Astrocyte (in vitro differentiated cells and primary cell): Measurements from ENCODE around the gene NR1D1. TPM values are rescaled to one million over a fixed set of nuclear protein-coding genes. Genes with fewer than 3 reads are reported as not detected.

Experiments
- DNase-seq: peaks from one replicate; pipeline ENCODE4 v3.0.0-alpha.2; 2010; ENCODE audit warnings: low read depth
- FAIRE-seq: peaks from 2 replicates; lab custom pipeline; 2011; peaks lifted over from hg19 to GRCh38; lab: Jason Lieb, UNC
- H2AFZ ChIP-seq: 2 replicates; pipeline ENCODE4 v1.6.0; 2012; ENCODE audit warnings: low read depth, low read length, inconsistent platforms
- H3K27ac ChIP-seq: 2 replicates; pipeline ENCODE4 v1.5.1; 2011; ENCODE audit warnings: low read depth, low read length, inconsistent platforms
- H3K27me3 ChIP-seq: 2 replicates; pipeline ENCODE4 v1.6.0; 2011; ENCODE audit warnings: low read length, inconsistent platforms; ENCODE audit not compliant: insufficient read depth
- H3K36me3 ChIP-seq: 2 replicates; pipeline ENCODE4 v1.5.1; 2011; ENCODE audit warnings: low read length, inconsistent platforms; ENCODE audit not compliant: insufficient read depth
- H3K4me1 ChIP-seq: 2 replicates; pipeline ENCODE4 v1.5.1; 2011; ENCODE audit warnings: low read length, inconsistent platforms; ENCODE audit not compliant: insufficient read depth
- H3K4me2 ChIP-seq: 2 replicates; pipeline ENCODE4 v1.6.0; 2012; ENCODE audit warnings: low read length, inconsistent platforms
- H3K4me3 ChIP-seq: 2 replicates; pipeline ENCODE4 v1.5.1; 2011; ENCODE audit warnings: low read depth, mild to moderate bottlenecking, low read length, inconsistent platforms; ENCODE audit not compliant: insufficient read depth
- H3K79me2 ChIP-seq: 2 replicates; pipeline ENCODE4 v1.6.0; 2012; ENCODE audit warnings: mild to moderate bottlenecking, low read length, inconsistent platforms; ENCODE audit not compliant: insufficient read depth
- H3K9ac ChIP-seq: 2 replicates; pipeline ENCODE4 v1.6.0; 2012; ENCODE audit warnings: mild to moderate bottlenecking, low read length, inconsistent platforms
- H3K9me3 ChIP-seq: 2 replicates; pipeline ENCODE4 v1.5.1; 2012; ENCODE audit warnings: low read depth, mild to moderate bottlenecking, low read length, inconsistent platforms; ENCODE audit not compliant: insufficient read depth
- H4K20me1 ChIP-seq: 2 replicates; pipeline ENCODE4 v1.6.0; 2012; ENCODE audit warnings: low read length, inconsistent platforms; ENCODE audit not compliant: insufficient read depth
- H3K27ac Mint-ChIP-seq: one replicate; pipeline ENCODE4 v1.8.0; 2021; ENCODE audit warnings: mild to moderate bottlenecking, mixed read lengths; ENCODE audit not compliant: unreplicated experiment
- H3K27me3 Mint-ChIP-seq: one replicate; pipeline ENCODE4 v1.8.0; 2021; ENCODE audit warnings: low read depth, mixed read lengths; ENCODE audit not compliant: unreplicated experiment
- H3K36me3 Mint-ChIP-seq: one replicate; pipeline ENCODE4 v1.8.0; 2021; ENCODE audit warnings: low read depth, mixed read lengths; ENCODE audit not compliant: unreplicated experiment
- H3K4me1 Mint-ChIP-seq: one replicate; pipeline ENCODE4 v1.8.0; 2021; ENCODE audit warnings: low read depth, mixed read lengths; ENCODE audit not compliant: unreplicated experiment
- H3K4me3 Mint-ChIP-seq: one replicate; pipeline ENCODE4 v1.8.0; 2021; ENCODE audit warnings: mild to moderate bottlenecking, moderate library complexity, mixed read lengths; ENCODE audit not compliant: unreplicated experiment
- H3K9me3 Mint-ChIP-seq: one replicate; pipeline ENCODE4 v1.8.0; 2021; ENCODE audit warnings: mild to moderate bottlenecking, mixed read lengths; ENCODE audit not compliant: unreplicated experiment
- CTCF ChIP-seq: IDR thresholded peaks from 2 replicates; pipeline ENCODE4 v1.5.1; 2011; ENCODE audit warnings: low read depth, mild to moderate bottlenecking, inconsistent platforms, low read length, moderate library complexity; ENCODE audit not compliant: insufficient read depth
- EZH2 ChIP-seq: IDR thresholded peaks from 2 replicates; pipeline ENCODE4 v1.6.1; 2012; ENCODE audit warnings: mild to moderate bottlenecking, low read length, inconsistent platforms; ENCODE audit not compliant: insufficient read depth
- total RNA-seq: library from RNA; stranded (reverse); gene quantifications from 2 replicates; pipeline ENCODE4 v1.2.1, GENCODE V29; 2021

The NR1D1 gene
- total RNA-seq, 1 donor from 2014 or later, result 8.7 TPM

GRCh38 chr17:40060887-40061608, 39.3 kb downstream of the NR1D1 start:
- H2AFZ ChIP-seq, result no peak overlapping the region
- H3K27me3 Mint-ChIP-seq, result peaks cover 24% of the 10 kb centered on the region
- H3K9me3 ChIP-seq, result no peaks in the 10 kb centered on the region
- peak overlapping the region; percentile 70 for H3K4me3 Mint-ChIP-seq
- no peak overlapping the region for H3K9ac ChIP-seq
- no peak for TF ChIP-seq EZH2
- no peak for TF ChIP-seq CTCF
- H3K36me3 Mint-ChIP-seq, result no peaks in the 10 kb centered on the region
- peaks cover 16% of the 10 kb centered on the region for H3K4me1 Mint-ChIP-seq
- H3K36me3 ChIP-seq, result no peaks in the 10 kb centered on the region
- peaks cover 25% of the 10 kb centered on the region for H3K4me1 ChIP-seq
- DNase-seq (no peak), FAIRE-seq (no peak)
- H3K27ac ChIP-seq, result no peak overlapping the region
- H4K20me1 ChIP-seq, result peaks cover 19% of the 10 kb centered on the region
- H3K4me3 ChIP-seq, result no peak overlapping the region
- no peak overlapping the region for H3K27ac Mint-ChIP-seq
- peaks cover 3% of the 10 kb centered on the region for H3K9me3 Mint-ChIP-seq
- peaks cover 7% of the 10 kb centered on the region for H3K27me3 ChIP-seq
- H3K4me2 ChIP-seq, result no peak overlapping the region
- H3K79me2 ChIP-seq, result peaks cover 12% of the 10 kb centered on the region

GRCh38 chr17:40059729-40060475, 40.5 kb downstream of the NR1D1 start:
- peaks cover 14% of the 10 kb centered on the region for H4K20me1 ChIP-seq
- peaks cover 8% of the 10 kb centered on the region for H3K79me2 ChIP-seq
- H3K27me3 ChIP-seq, result peaks cover 7% of the 10 kb centered on the region
- Mint-ChIP-seq H3K4me3 (no peak overlapping the region), H3K4me1 (peaks cover 12% of the 10 kb centered on the region), H3K27me3 (peaks cover 24% of the 10 kb centered on the region), H3K27ac (no peak overlapping the region), H3K36me3 (no peaks in the 10 kb centered on the region), H3K9me3 (peaks cover 3% of the 10 kb centered on the region)
- H3K4me2 ChIP-seq, result no peak overlapping the region
- H3K4me3 ChIP-seq, result no peak overlapping the region
- no peak for FAIRE-seq
- H3K9ac ChIP-seq, result no peak overlapping the region
- H3K9me3 ChIP-seq, result no peaks in the 10 kb centered on the region
- no peak overlapping the region for H3K27ac ChIP-seq
- H3K36me3 ChIP-seq, result no peaks in the 10 kb centered on the region
- H2AFZ ChIP-seq, result no peak overlapping the region
- peaks cover 15% of the 10 kb centered on the region for H3K4me1 ChIP-seq
- TF ChIP-seq CTCF (no peak), EZH2 (no peak)
- DNase-seq, result no peak

- no peak for FAIRE-seq
- Histone ChIP-seq H3K36me3 (no peaks in the 10 kb centered on the region), H3K4me3 (no peak overlapping the region), H2AFZ (no peak overlapping the region), H3K79me2 (peaks cover 7% of the 10 kb centered on the region), H3K9ac (no peak overlapping the region), H3K4me1 (peaks cover 9% of the 10 kb centered on the region), H3K9me3 (no peaks in the 10 kb centered on the region), H3K4me2 (no peak overlapping the region), H4K20me1 (peaks cover 4% of the 10 kb centered on the region), H3K27ac (no peak overlapping the region), H3K27me3 (peaks cover 7% of the 10 kb centered on the region)
- H3K27me3 Mint-ChIP-seq, result peaks cover 24% of the 10 kb centered on the region
- no peak overlapping the region for H3K4me3 Mint-ChIP-seq
- no peak for DNase-seq
- H3K27ac Mint-ChIP-seq, result no peak overlapping the region
- H3K36me3 Mint-ChIP-seq, result peaks cover 2% of the 10 kb centered on the region
- H3K4me1 Mint-ChIP-seq, result peaks cover 3% of the 10 kb centered on the region
- no peak for TF ChIP-seq EZH2
- H3K9me3 Mint-ChIP-seq, result peaks cover 3% of the 10 kb centered on the region
Measured at GRCh38 chr17:40058865-40059264, 41.5 kb downstream of the NR1D1 start.
